H1 (cell line): ENCODE measurements around the gene ITPR3. TPM values are rescaled to one million over a fixed set of nuclear protein-coding genes. Genes with fewer than 3 reads are reported as not detected.

ENCODE experiments used
- CTCF ChIA-PET: fragments of 300-600 bp; sonication (Branson Sonifier 250); formaldehyde crosslinking; loops from one replicate; lab custom pipeline; 2021; ENCODE audit not compliant: partially characterized antibody; lab: Charles Lee
- POLR2A ChIA-PET: fragments of 300-600 bp; sonication (Branson Sonifier 250); formaldehyde crosslinking; loops from one replicate; lab custom pipeline; 2021; ENCODE audit warnings: inconsistent platforms; ENCODE audit not compliant: partially characterized antibody; lab: Charles Lee
- DNase-seq, 2 experiments: peaks; one replicate each; pipeline versions ENCODE4 v3.0.0 to v3.0.0-alpha.2; 2010 to 2022; ENCODE audit warnings: low spot score in 2 of 2, low read depth in 1 of 2, mixed read lengths in 1 of 2
- FAIRE-seq: peaks from 2 replicates; lab custom pipeline; 2011; peaks lifted over from hg19 to GRCh38; lab: Jason Lieb, UNC
- H2AFZ ChIP-seq: 2 replicates; pipeline ENCODE4 v1.8.1; 2012; ENCODE audit warnings: low read length, inconsistent platforms
- H2AK5ac ChIP-seq: 2 replicates; pipeline ENCODE4 v1.6.1; 2013; ENCODE audit warnings: low read depth, low read length
- H2BK120ac ChIP-seq: replicated peaks from 2 replicates; pipeline ENCODE3; 2013; ENCODE audit warnings: low read depth, low read length, inconsistent platforms
- H2BK12ac ChIP-seq: 2 replicates; pipeline ENCODE4 v1.6.1; 2013; ENCODE audit warnings: low read depth, low read length
- H2BK15ac ChIP-seq: 2 replicates; pipeline ENCODE4 v1.6.1; 2013; ENCODE audit warnings: low read length
- H2BK20ac ChIP-seq: 2 replicates; pipeline ENCODE4 v1.6.1; 2013; ENCODE audit warnings: low read length
- H2BK5ac ChIP-seq: 2 replicates; pipeline ENCODE4 v1.6.1; 2013; ENCODE audit warnings: low read depth, low read length
- H3K14ac ChIP-seq: 2 replicates; pipeline ENCODE4 v1.6.1; 2013; ENCODE audit warnings: inconsistent platforms; ENCODE audit not compliant: insufficient read length
- H3K18ac ChIP-seq: 2 replicates; pipeline ENCODE4 v1.6.1; 2013; ENCODE audit warnings: low read length; ENCODE audit errors: extremely low read depth
- H3K23ac ChIP-seq: 2 replicates; pipeline ENCODE4 v1.6.1; 2013; ENCODE audit warnings: inconsistent platforms; ENCODE audit not compliant: insufficient read length
- H3K23me2 ChIP-seq: 2 replicates; pipeline ENCODE4 v1.6.1; 2013; ENCODE audit warnings: low read depth, low read length
- H3K27ac ChIP-seq: 2 replicates; pipeline ENCODE4 v1.6.1; 2011; ENCODE audit warnings: low read depth, low read length, inconsistent platforms
- H3K27me3 ChIP-seq, 4 experiments: replicated peaks in 1 of 4; 1 replicate in 1 of 4; 2 replicates in 3 of 4; pipeline versions ENCODE4 v1.6.1 to v1.8.1; 2011 to 2013; ENCODE audit warnings: low read length in 3 of 4, mild to moderate bottlenecking in 3 of 4, inconsistent platforms in 2 of 4, mixed read lengths in 2 of 4, moderate library complexity in 1 of 4; ENCODE audit not compliant: control insufficient read depth in 3 of 4, insufficient read depth in 3 of 4; ENCODE audit errors: extremely low read depth in 1 of 4
- H3K36me3 ChIP-seq, 4 experiments: 2 replicates each; pipeline versions ENCODE4 v1.6.1 to v1.8.1; 2011 to 2013; ENCODE audit warnings: mild to moderate bottlenecking in 4 of 4, low read length in 3 of 4, moderate library complexity in 2 of 4, control low read depth in 1 of 4, inconsistent platforms in 1 of 4; ENCODE audit not compliant: insufficient read depth in 4 of 4, control insufficient read depth in 2 of 4
- H3K4ac ChIP-seq: replicated peaks from 2 replicates; pipeline ENCODE3; 2013; ENCODE audit warnings: low read length, low read depth, mixed read lengths, inconsistent platforms; ENCODE audit not compliant: insufficient read length
- H3K4me1 ChIP-seq, 4 experiments: replicated peaks in 1 of 4; 1 replicate in 1 of 4; 2 replicates in 3 of 4; pipeline versions ENCODE4 v1.6.1 to v1.8.1; 2011 to 2013; ENCODE audit warnings: low read length in 3 of 4, inconsistent platforms in 2 of 4, mixed read lengths in 1 of 4; ENCODE audit not compliant: insufficient read depth in 4 of 4, control insufficient read depth in 3 of 4
- H3K4me2 ChIP-seq, 2 experiments: 2 replicates each; pipeline versions ENCODE4 v1.6.1 to v1.8.1; 2011 to 2013; ENCODE audit warnings: low read depth in 2 of 2, low read length in 2 of 2, control low read depth in 1 of 2, inconsistent platforms in 1 of 2, mild to moderate bottlenecking in 1 of 2; ENCODE audit not compliant: insufficient read depth in 1 of 2
- H3K4me3 ChIP-seq, 4 experiments: fragments of 200-600, 300-600 bp in 1 of 4; sonication (generic), shearing (Covaris generic), sonication (Bioruptor Twin) in 1 of 4; 2 replicates each; pipeline versions ENCODE4 v1.5.1 to v1.8.1; 2011 to 2016; ENCODE audit warnings: low read length in 4 of 4, low read depth in 3 of 4, control low read depth in 2 of 4, inconsistent platforms in 2 of 4, mild to moderate bottlenecking in 2 of 4, mixed read lengths in 1 of 4, moderate library complexity in 1 of 4; ENCODE audit not compliant: insufficient read depth in 2 of 4; ENCODE audit errors: extremely low read depth in 1 of 4
- H3K56ac ChIP-seq: replicated peaks from 2 replicates; pipeline ENCODE3; 2013; ENCODE audit warnings: low read depth, mild to moderate bottlenecking, mixed read lengths, low read length, inconsistent platforms; ENCODE audit not compliant: insufficient read length
- H3K79me1 ChIP-seq: 2 replicates; pipeline ENCODE4 v1.6.1; 2013; ENCODE audit warnings: low read depth, low read length, control low read depth
- H3K79me2 ChIP-seq, 2 experiments: 2 replicates each; pipeline versions ENCODE4 v1.6.1 to v1.8.1; 2012 to 2013; ENCODE audit warnings: low read length in 2 of 2, mild to moderate bottlenecking in 2 of 2, inconsistent platforms in 1 of 2; ENCODE audit not compliant: insufficient read depth in 2 of 2, control insufficient read depth in 1 of 2
- H3K9ac ChIP-seq, 4 experiments: replicated peaks in 1 of 4; 1 replicate in 1 of 4; 2 replicates in 3 of 4; pipeline versions ENCODE4 v1.6.1 to v1.8.1; 2011 to 2013; ENCODE audit warnings: low read depth in 3 of 4, low read length in 3 of 4, control low read depth in 2 of 4, mild to moderate bottlenecking in 2 of 4, moderate library complexity in 2 of 4, inconsistent platforms in 1 of 4; ENCODE audit errors: extremely low read depth in 1 of 4
- H3K9me3 ChIP-seq, 2 experiments: 2 replicates each; pipeline versions ENCODE4 v1.6.1 to v1.8.1; 2012 to 2013; ENCODE audit warnings: mild to moderate bottlenecking in 2 of 2, moderate library complexity in 2 of 2, control low read depth in 1 of 2, inconsistent platforms in 1 of 2, low read depth in 1 of 2, low read length in 1 of 2, mixed read lengths in 1 of 2; ENCODE audit not compliant: insufficient read depth in 2 of 2
- H4K20me1 ChIP-seq, 2 experiments: replicated peaks in 1 of 2; 2 replicates each; pipeline versions ENCODE3 to v1.8.1; 2011 to 2013; ENCODE audit warnings: inconsistent platforms in 2 of 2, low read length in 2 of 2, mild to moderate bottlenecking in 1 of 2; ENCODE audit not compliant: insufficient read depth in 2 of 2, control insufficient read depth in 1 of 2
- H4K5ac ChIP-seq: 2 replicates; pipeline ENCODE4 v1.6.1; 2013; ENCODE audit warnings: low read length, low read depth, mixed read lengths, inconsistent platforms; ENCODE audit not compliant: insufficient read length
- H4K8ac ChIP-seq: 2 replicates; pipeline ENCODE4 v1.8.0; 2013; ENCODE audit warnings: mild to moderate bottlenecking, moderate library complexity, low read length, inconsistent platforms; ENCODE audit not compliant: insufficient read depth; ENCODE audit errors: extremely low read depth
- H4K91ac ChIP-seq: replicated peaks from 2 replicates; pipeline ENCODE3; 2013; ENCODE audit warnings: low read length, mixed read lengths, inconsistent platforms; ENCODE audit not compliant: insufficient read length
- BACH1 ChIP-seq: IDR thresholded peaks from 2 replicates; pipeline ENCODE4 v1.6.1; 2012; ENCODE audit warnings: low read length, improper control_type of control experiment
- CTBP2 ChIP-seq: IDR thresholded peaks from 2 replicates; pipeline ENCODE4 v1.7.0; 2011; ENCODE audit warnings: borderline replicate concordance, mild to moderate bottlenecking, moderate library complexity, mixed read lengths, low read length; ENCODE audit not compliant: insufficient read depth, insufficient read length
- GTF2F1 ChIP-seq: IDR thresholded peaks from 2 replicates; pipeline ENCODE4 v1.6.1; 2012; ENCODE audit warnings: low read depth, low read length, improper control_type of control experiment, borderline replicate concordance
- KDM1A ChIP-seq: fragments of 200-600, 300-600 bp; sonication (generic); IDR thresholded peaks from 2 replicates; pipeline ENCODE4 v1.7.1; 2016; ENCODE audit warnings: mild to moderate bottlenecking, low read length, borderline replicate concordance
- KDM4A ChIP-seq: IDR thresholded peaks from one replicate; pipeline ENCODE4 v1.7.1; 2012; ENCODE audit warnings: low read depth, mild to moderate bottlenecking, moderate library complexity, low read length, inconsistent platforms; ENCODE audit not compliant: severe bottlenecking
- MAFK ChIP-seq: IDR thresholded peaks from 2 replicates; pipeline ENCODE4 v1.6.1; 2012; ENCODE audit warnings: low read depth, mild to moderate bottlenecking, improper control_type of control experiment, low read length
- RXRA ChIP-seq: IDR thresholded peaks from 2 replicates; pipeline ENCODE4 v1.6.1; 2011; ENCODE audit warnings: low read depth, mild to moderate bottlenecking, low read length, moderate library complexity; ENCODE audit not compliant: insufficient read depth
- SIN3A ChIP-seq, 2 experiments: IDR thresholded peaks in 1 of 2; conservative IDR thresholded peaks in 1 of 2; 2 replicates each; pipeline ENCODE4 v1.6.1; 2011 to 2012; ENCODE audit warnings: low read length in 2 of 2, improper control_type of control experiment in 1 of 2, low read depth in 1 of 2, mild to moderate bottlenecking in 1 of 2
- SIX5 ChIP-seq: IDR thresholded peaks from 2 replicates; pipeline ENCODE4 v1.6.1; 2011; ENCODE audit warnings: mild to moderate bottlenecking, low read depth, low read length
- SP1 ChIP-seq: IDR thresholded peaks from 2 replicates; pipeline ENCODE4 v1.6.1; 2011; ENCODE audit warnings: low read depth, low read length
- SP2 ChIP-seq: IDR thresholded peaks from 2 replicates; pipeline ENCODE4 v1.6.1; 2012; ENCODE audit warnings: mild to moderate bottlenecking, low read length, inconsistent platforms
- WGBS, 2 experiments: shearing (Covaris generic) in 1 of 2; methylation state at CpG; one replicate each; pipeline versions ENCODE4 v1.1.6 to v1.1.7; 2013 to 2015; ENCODE audit warnings: low lambda C conversion rate in 2 of 2, mixed read lengths in 2 of 2, inconsistent platforms in 1 of 2, low coverage in 1 of 2, missing lambda C conversion rate in 1 of 2; ENCODE audit not compliant: insufficient replicate concordance in 2 of 2, insufficient coverage in 1 of 2, insufficient read length in 1 of 2; ENCODE audit errors: extremely low coverage in 1 of 2, missing lambda C conversion rate in 1 of 2; 5-methylcytosine and 5-hydroxymethylcytosine counted together
- polyA plus RNA-seq, 7 experiments: library from polyadenylated mRNA; depleted of rRNA in 3 of 7; stranded (reverse) in 5 of 7; unstranded in 2 of 7; fragments of >200 nt in 5 of 7; fragments of 200-250 nt in 2 of 7; gene quantifications; 1 replicate in 5 of 7; 2 replicates in 1 of 7; 4 replicates in 1 of 7; pipeline versions ENCODE4 v1.2.1 to v1.2.3, GENCODE V29; 2011 to 2013; ENCODE audit warnings: missing spikeins in 2 of 7, mixed read lengths in 2 of 7
- total RNA-seq: library from RNA; stranded (reverse); fragmentation: NEBNext Ultra II Directional; extraction: Animal tissue kit (Norgen Biotek cat#: 25700); gene quantifications from 2 replicates; pipeline ENCODE4 v1.2.1, GENCODE V29; 2021
- TF ChIP-seq, protein P1 (sequence below): IDR thresholded peaks from 2 replicates; pipeline ENCODE4 v1.6.1; 2011; ENCODE audit warnings: low read length, improper control_type of control experiment
- TF ChIP-seq, protein P2 (sequence below): IDR thresholded peaks from 2 replicates; pipeline ENCODE4 v1.6.1; 2012; ENCODE audit warnings: inconsistent platforms

The ITPR3 gene
- total and polyA plus RNA-seq, 2 of the 8 experiments (the other 6 are each of a cell fraction or from before 2014, with no cell fraction given), result 29.1 to 45.7 TPM

DNA sequence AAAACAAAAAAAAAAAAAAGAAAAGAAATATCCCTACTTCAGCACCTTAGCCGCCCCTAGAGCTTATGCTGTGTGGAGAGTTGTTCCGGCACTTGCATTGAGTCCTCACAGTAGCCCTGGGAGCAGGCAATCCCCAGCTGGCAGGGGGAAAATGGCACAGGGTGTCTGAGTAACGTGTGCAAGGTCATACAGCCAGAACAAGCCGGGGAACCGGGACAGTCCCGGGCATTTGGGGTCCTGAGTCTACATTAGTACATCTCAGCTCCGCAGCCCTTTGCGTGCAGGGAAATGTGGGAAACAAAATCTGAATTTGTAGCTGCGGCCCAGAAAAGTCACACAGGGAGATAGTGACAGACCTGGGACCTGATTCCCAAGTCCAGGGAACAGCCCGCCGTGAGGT lies 44.5 kb upstream of the ITPR3 start:
- Histone ChIP-seq H3K4me2 (no peak overlapping the region), H3K23me2 (peaks cover 5% of the 10 kb centered on the region; the same call in 1 of the 2 replicates), H3K79me1 (peaks cover 5% of the 10 kb centered on the region; the same call in 1 of the 2 replicates), H3K9ac (no peak overlapping the region), H3K4me1 (peaks cover 2 to 4% (median 3%) of the 10 kb centered on the region in 4 experiments; a peak in 6 of 7 replicates), H3K79me2 (peaks cover 0 to 19% of the 10 kb centered on the region in 2 experiments; a peak in 3 of 4 replicates), H3K36me3 (peaks cover 4 to 25% (median 16%) of the 10 kb centered on the region in 4 experiments), H3K27me3 (no peaks in the 10 kb centered on the region), H3K9me3 (no peaks in the 10 kb centered on the region), H3K23ac (no peak overlapping the region), H2AK5ac (no peak overlapping the region), H2BK15ac (no peak overlapping the region), H4K20me1 (no peaks in the 10 kb centered on the region), H2BK5ac (no peak overlapping the region), H3K18ac (no peak overlapping the region), H3K4ac (no peak overlapping the region), H2BK12ac (no peak overlapping the region), H2BK20ac (no peak overlapping the region), H2BK120ac (no peak overlapping the region), H3K56ac (no peak overlapping the region), H4K8ac (no peak overlapping the region), H2AFZ (no peak overlapping the region), H3K4me3 (no peak overlapping the region), H4K5ac (no peak overlapping the region), H4K91ac (no peak overlapping the region), H3K27ac (no peak overlapping the region), H3K14ac (no peak overlapping the region)
- TF ChIP-seq KDM4A (no peak), SIN3A (conservative IDR thresholded peaks at IDR 0.05 in 1 of 2, IDR thresholded peaks at IDR 0.05 in 1 of 2; ENCODE audit: low read depth in 1 of 2, low read length in 2 of 2) (no peak), KDM1A (no peak), CTBP2 (no peak), SIX5 (no peak), RXRA (no peak), MAFK (no peak), SP2 (no peak), BACH1 (no peak), GTF2F1 (no peak), SP1 (no peak)
- TF ChIP-seq, protein P1, sequence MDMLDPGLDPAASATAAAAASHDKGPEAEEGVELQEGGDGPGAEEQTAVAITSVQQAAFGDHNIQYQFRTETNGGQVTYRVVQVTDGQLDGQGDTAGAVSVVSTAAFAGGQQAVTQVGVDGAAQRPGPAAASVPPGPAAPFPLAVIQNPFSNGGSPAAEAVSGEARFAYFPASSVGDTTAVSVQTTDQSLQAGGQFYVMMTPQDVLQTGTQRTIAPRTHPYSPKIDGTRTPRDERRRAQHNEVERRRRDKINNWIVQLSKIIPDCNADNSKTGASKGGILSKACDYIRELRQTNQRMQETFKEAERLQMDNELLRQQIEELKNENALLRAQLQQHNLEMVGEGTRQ, result no peak
- TF ChIP-seq, protein P2, sequence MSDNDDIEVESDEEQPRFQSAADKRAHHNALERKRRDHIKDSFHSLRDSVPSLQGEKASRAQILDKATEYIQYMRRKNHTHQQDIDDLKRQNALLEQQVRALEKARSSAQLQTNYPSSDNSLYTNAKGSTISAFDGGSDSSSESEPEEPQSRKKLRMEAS, result no peak
- 94% methylated on average over 10 of the region's 11 CpGs; no CpG with 5 or more reads in 1 of the 2 experiments for WGBS, 2 experiments
- FAIRE-seq, result no peak
- ChIA-PET POLR2A (no interaction called here), CTCF (interaction anchor here (0.6 to 1.5 kb wide), 4 partner anchors 11 to 211 kb away, joined by 3 to 7 read pairs (median 3); no protein-coding TSS in a partner anchor)
- no peak for DNase-seq
